Breast epithelium (tissue), 4 donors: Measurements from ENCODE around the gene MYO1D. TPM values are rescaled to one million over a fixed set of nuclear protein-coding genes. Genes with fewer than 3 reads are reported as not detected.

Source experiments
- DNase-seq, 2 donors: peaks; one replicate each; pipeline ENCODE4 v3.0.0-alpha.2; 2019; ENCODE audit warnings: low spot score in 2 of 2
- H3K27ac ChIP-seq, 2 donors: fragments of 200-600 bp; sonication (generic) in 1 of 2; one replicate each; pipeline ENCODE4 v1.5.1; 2016 to 2019; ENCODE audit warnings: mild to moderate bottlenecking in 1 of 2
- H3K27me3 ChIP-seq, 2 donors: fragments of 200-600 bp; sonication (generic) in 1 of 2; one replicate each; pipeline versions ENCODE4 v1.5.1 to v1.6.0; 2017 to 2019; ENCODE audit warnings: control low read depth in 1 of 2, mild to moderate bottlenecking in 1 of 2
- H3K36me3 ChIP-seq: fragments of 200-600 bp; one replicate; pipeline ENCODE4 v1.5.1; 2019
- H3K4me1 ChIP-seq, 2 donors: fragments of 200-600 bp; sonication (generic); one replicate each; pipeline ENCODE4 v1.5.1; 2016 to 2019; ENCODE audit warnings: control low read depth in 1 of 2
- H3K4me3 ChIP-seq, 3 donors: fragments of 200-600 bp; sonication (generic); 1 replicate in 2 of 3; 2 replicates in 1 of 3; pipeline ENCODE4 v1.5.1; 2016 to 2019; ENCODE audit warnings: mild to moderate bottlenecking in 3 of 3, moderate library complexity in 2 of 3
- H3K9me3 ChIP-seq, 2 donors: fragments of 200-600 bp; sonication (generic) in 1 of 2; one replicate each; pipeline ENCODE4 v1.5.1; 2016 to 2019; ENCODE audit warnings: control low read depth in 1 of 2
- CTCF ChIP-seq, 3 donors: fragments of 450-650 bp; IDR thresholded peaks; one replicate each; pipeline ENCODE4 v1.5.1; 2016 to 2017; ENCODE audit warnings: antibody characterized with exemption in 3 of 3, mild to moderate bottlenecking in 3 of 3, moderate library complexity in 3 of 3
- POLR2A ChIP-seq: fragments of 450-650 bp; IDR thresholded peaks from one replicate; pipeline ENCODE4 v1.6.1; 2016; ENCODE audit warnings: antibody characterized with exemption, mild to moderate bottlenecking, moderate library complexity
- POLR2AphosphoS5 ChIP-seq, 3 donors: sonication (generic); formaldehyde crosslinking; IDR thresholded peaks; one replicate each; pipeline ENCODE4 v1.6.1; 2017; ENCODE audit warnings: antibody characterized with exemption in 3 of 3
- intact Hi-C: fragments of 100-400 bp; cut with DNase I; formaldehyde crosslinking; loops from one replicate; pipeline ENCODE4 v1.15.1; 2023; ENCODE audit warnings: low total_unique reads
- total RNA-seq, 3 donors: library from RNA; depleted of rRNA; stranded (reverse); fragments of >200 nt; gene quantifications; one replicate each; pipeline ENCODE4 v1.1.0, GENCODE V29; 2016

MYO1D gene
- total RNA-seq, 3 donors from 2014 or later = 54.4 to 114 (median 76.7) TPM

GRCh38 chr17:32566303-32566702, 310.6 kb downstream of the MYO1D start:
- Histone ChIP-seq H3K4me1 (no peaks in the 10 kb centered on the region), H3K4me3 (no peak overlapping the region), H3K27ac (no peak overlapping the region), H3K9me3 (no peaks in the 10 kb centered on the region), H3K27me3 (no peaks in the 10 kb centered on the region), H3K36me3 (no peaks in the 10 kb centered on the region)
- TF ChIP-seq CTCF (IDR thresholded peaks at IDR 0.05) = no peak
- no peak for TF ChIP-seq POLR2AphosphoS5 (IDR thresholded peaks at IDR 0.05)
- no peak for TF ChIP-seq POLR2A
- intact Hi-C loops = no loop called here
- no peak for DNase-seq

- H3K36me3 ChIP-seq = no peaks in the 10 kb centered on the region
- intact Hi-C loops = no loop called here
Measured at GRCh38 chr17:32565401-32565800, 311.5 kb downstream of the MYO1D start.

GRCh38 chr17:32564325-32564724, 312.6 kb downstream of the MYO1D start:
- intact Hi-C loops = no loop called here
- no peak overlapping the region for H3K4me3 ChIP-seq
- no peaks in the 10 kb centered on the region for H3K9me3 ChIP-seq
- H3K27me3 ChIP-seq = no peaks in the 10 kb centered on the region
- no peaks in the 10 kb centered on the region for H3K4me1 ChIP-seq
- H3K27ac ChIP-seq = no peak overlapping the region
- no peaks in the 10 kb centered on the region for H3K36me3 ChIP-seq
- no peak for DNase-seq
- no peak for TF ChIP-seq POLR2A
- no peak for TF ChIP-seq POLR2AphosphoS5 (IDR thresholded peaks at IDR 0.05)
- TF ChIP-seq CTCF (IDR thresholded peaks at IDR 0.05) = no peak

More at GRCh38 chr17:32565401-32565800, 311.5 kb downstream of the MYO1D start:
- no peak for DNase-seq
- TF ChIP-seq POLR2A (no peak), POLR2AphosphoS5 (IDR thresholded peaks at IDR 0.05) (no peak), CTCF (IDR thresholded peaks at IDR 0.05) (no peak)
- H3K27me3 ChIP-seq = no peaks in the 10 kb centered on the region
- no peaks in the 10 kb centered on the region for H3K4me1 ChIP-seq
- H3K4me3 ChIP-seq = no peak overlapping the region
- H3K9me3 ChIP-seq = no peaks in the 10 kb centered on the region
- H3K27ac ChIP-seq = no peak overlapping the region

- Histone ChIP-seq H3K4me3 (no peak overlapping the region), H3K4me1 (no peaks in the 10 kb centered on the region), H3K36me3 (no peaks in the 10 kb centered on the region), H3K27ac (no peak overlapping the region), H3K9me3 (no peaks in the 10 kb centered on the region), H3K27me3 (no peaks in the 10 kb centered on the region)
- TF ChIP-seq POLR2AphosphoS5 (IDR thresholded peaks at IDR 0.05) (no peak), POLR2A (no peak), CTCF (IDR thresholded peaks at IDR 0.05) (no peak)
- intact Hi-C loops = no loop called here
- DNase-seq = no peak
Measured at GRCh38 chr17:32563583-32563982, 313.3 kb downstream of the MYO1D start.

- Histone ChIP-seq H3K27me3 (no peaks in the 10 kb centered on the region), H3K9me3 (no peaks in the 10 kb centered on the region), H3K36me3 (no peaks in the 10 kb centered on the region), H3K4me1 (no peaks in the 10 kb centered on the region), H3K4me3 (no peak overlapping the region), H3K27ac (no peak overlapping the region)
- TF ChIP-seq POLR2A (no peak), POLR2AphosphoS5 (IDR thresholded peaks at IDR 0.05) (no peak), CTCF (IDR thresholded peaks at IDR 0.05) (no peak)
- no peak for DNase-seq
- intact Hi-C loops = no loop called here
Measured at GRCh38 chr17:32558997-32559650, 317.8 kb downstream of the MYO1D start.
